Measurements from ENCODE around the gene UBE2G2.
A peak's percentile ranks its signal among the peaks of the same experiment; 100 is the strongest.

Gene UBE2G2

DNA sequence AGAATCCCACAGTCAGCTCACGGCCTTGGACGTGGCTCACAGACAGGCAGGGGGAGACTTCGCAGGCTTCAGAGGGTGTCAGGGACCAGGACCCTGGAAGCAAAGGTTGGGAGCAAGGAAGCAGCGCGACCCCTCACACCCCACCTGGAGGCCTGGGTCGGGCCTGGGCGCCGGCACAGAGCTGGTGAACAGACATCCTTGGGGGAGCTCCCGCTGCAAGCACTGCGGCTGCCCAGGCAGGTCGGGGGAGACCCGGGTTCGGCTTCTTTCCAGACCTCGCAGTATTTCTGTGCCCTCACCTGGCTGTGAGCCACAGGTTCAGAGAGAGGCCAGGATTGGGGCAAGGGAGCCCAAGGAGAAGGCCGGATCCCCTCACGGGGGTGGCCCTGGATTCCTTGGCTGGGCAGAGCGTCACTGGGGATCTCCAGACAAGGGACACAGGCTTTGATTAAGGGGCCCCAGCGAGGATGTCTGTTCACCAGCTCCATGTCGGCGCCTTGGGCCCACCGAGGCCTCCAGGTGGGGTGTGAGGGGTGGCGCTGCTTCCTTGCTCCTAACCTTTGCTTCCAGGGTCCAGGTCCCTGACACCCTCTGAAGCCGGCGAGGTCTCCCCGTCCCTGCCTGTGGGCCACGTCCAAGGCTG, 52.4 kb downstream of the UBE2G2 start:
- TF ChIP-seq, protein P1, sequence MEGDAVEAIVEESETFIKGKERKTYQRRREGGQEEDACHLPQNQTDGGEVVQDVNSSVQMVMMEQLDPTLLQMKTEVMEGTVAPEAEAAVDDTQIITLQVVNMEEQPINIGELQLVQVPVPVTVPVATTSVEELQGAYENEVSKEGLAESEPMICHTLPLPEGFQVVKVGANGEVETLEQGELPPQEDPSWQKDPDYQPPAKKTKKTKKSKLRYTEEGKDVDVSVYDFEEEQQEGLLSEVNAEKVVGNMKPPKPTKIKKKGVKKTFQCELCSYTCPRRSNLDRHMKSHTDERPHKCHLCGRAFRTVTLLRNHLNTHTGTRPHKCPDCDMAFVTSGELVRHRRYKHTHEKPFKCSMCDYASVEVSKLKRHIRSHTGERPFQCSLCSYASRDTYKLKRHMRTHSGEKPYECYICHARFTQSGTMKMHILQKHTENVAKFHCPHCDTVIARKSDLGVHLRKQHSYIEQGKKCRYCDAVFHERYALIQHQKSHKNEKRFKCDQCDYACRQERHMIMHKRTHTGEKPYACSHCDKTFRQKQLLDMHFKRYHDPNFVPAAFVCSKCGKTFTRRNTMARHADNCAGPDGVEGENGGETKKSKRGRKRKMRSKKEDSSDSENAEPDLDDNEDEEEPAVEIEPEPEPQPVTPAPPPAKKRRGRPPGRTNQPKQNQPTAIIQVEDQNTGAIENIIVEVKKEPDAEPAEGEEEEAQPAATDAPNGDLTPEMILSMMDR (conservative IDR thresholded peaks at IDR 0.05; ENCODE audit: low read depth, low read length) = no peak
- no peak overlapping the region for H3K4me3 ChIP-seq (ENCODE audit: low read length)
- DNase-seq (ENCODE audit: low read depth) = no peak

DNA sequence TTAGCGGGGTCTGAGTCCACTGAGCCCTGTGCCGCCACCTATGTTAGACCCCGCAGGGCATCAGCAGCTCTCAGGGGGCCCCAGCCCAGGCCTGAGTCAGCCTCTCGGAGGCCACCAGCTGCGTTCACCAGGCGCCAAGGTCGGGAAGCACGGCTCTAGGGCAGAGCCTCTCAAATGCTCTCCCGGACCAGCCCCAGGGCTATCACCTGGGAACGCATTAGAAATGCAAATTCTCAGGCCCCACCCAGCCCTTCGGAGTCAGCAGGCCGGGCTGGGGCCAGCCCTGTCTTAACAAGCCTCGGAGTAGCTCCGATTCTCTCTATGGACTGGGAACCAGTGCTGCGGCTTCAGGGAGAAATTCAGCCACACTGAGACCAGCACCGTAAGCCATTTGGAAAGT, 53.0 kb downstream of the UBE2G2 start:
- H3K4me3 ChIP-seq (ENCODE audit: low read length) = no peak overlapping the region
- no peak for DNase-seq (ENCODE audit: low read depth)

DNA sequence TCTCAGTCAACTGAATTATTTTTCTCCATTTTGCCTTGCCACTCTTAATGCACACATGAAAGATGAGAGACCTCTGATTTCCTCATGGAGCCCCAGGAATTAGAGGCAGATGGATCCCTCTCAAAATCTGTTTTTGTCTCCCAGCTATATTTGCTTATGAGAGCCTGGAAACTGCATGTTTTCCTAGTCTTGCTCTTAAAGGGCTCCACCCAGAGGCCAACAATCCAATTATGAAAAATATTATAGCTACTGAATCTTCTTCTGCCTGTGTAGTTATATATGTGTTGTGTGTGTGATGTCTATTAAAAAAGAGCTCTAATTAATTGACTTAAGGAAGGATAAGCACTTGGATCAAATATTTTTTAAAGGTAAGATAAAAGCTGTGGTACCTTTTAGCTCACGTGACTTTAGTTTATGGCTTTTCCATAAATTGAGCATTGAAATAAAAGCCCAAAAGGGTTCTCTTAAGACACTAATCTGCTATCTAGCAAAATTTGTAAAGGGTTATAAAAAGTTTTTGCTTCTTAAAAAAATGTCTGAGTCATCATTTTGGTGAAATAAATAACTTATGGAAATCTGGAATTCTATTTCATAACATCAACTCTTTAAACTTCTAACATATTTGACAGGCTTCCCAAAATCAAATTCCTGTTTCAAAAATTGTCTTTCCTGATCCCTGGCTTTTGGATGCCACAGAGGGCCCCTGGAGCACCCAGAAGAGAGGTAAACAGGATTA, 59.0 kb downstream of the UBE2G2 start:
- no peak for DNase-seq (ENCODE audit: low read depth)
- TF ChIP-seq, protein P1 (conservative IDR thresholded peaks at IDR 0.05; ENCODE audit: low read depth, low read length) = peak; percentile 29
- H3K4me3 ChIP-seq (ENCODE audit: low read length) = no peak overlapping the region

More for the DNA sequence above, 53.0 kb downstream of the UBE2G2 start:
- TF ChIP-seq, protein P1 (conservative IDR thresholded peaks at IDR 0.05; ENCODE audit: low read depth, low read length) = no peak

DNA sequence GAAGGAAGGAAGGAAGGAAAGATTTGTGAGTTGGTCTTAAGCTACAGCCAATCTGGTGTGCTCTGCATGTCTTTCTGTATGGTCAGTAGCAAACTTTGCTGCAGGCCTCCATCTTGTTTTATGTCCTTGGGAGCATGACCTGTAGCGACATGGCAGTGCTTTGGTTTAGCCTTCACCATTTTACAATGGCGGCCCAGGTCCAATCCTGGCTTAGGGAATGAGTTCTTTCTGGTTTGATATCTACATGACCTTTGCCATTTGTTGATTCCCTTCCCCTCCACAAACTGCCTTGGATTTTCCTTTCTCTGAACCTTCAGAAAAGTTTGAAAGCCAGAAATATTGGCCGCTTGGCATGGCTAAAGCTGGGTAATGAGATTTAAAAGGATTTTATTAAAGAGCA, 59.7 kb downstream of the UBE2G2 start:
- TF ChIP-seq, protein P1 (conservative IDR thresholded peaks at IDR 0.05; ENCODE audit: low read depth, low read length) = no peak
- H3K4me3 ChIP-seq (ENCODE audit: low read length) = no peak overlapping the region
- no peak for DNase-seq (ENCODE audit: low read depth)

DNA sequence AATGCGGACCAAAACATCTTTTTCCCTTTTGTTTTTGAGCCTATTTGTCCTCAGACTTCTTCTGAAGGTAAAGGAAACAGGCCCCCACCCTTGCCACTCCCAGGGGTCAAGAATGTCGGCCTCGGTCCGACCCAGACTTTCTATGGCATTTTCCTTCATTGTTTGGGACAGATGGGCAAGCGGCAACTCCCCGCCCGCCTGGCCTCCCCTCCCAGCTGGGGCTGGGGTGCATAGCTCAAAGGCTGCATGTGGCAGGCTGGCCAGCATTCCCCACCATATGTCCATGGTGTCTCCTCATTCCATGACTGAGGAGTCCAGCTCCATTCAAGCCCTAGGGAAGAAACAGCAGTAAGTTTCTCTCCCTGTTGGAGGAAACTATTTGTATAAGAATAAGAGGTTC, 60.9 kb downstream of the UBE2G2 start:
- H3K4me3 ChIP-seq (ENCODE audit: low read length) = no peak overlapping the region

DNA sequence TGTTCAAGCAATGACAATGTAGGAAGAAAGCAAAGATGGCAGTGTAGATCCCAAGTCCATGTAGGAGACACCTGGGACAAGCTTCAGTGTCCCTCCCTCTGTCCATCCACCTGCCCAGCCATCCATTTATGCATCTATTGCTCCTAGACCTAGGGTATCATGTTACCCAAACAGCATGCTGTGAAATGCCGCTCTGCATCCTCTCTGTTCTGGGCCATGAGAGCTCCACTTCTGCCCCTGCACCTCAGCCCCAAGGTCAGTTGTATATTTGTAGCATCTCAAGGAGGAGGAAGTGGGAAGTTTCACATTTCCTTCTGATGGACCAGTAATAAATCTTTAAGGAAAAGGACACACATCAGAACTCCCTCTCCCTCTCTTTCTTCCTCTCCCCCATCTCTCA, 62.3 kb downstream of the UBE2G2 start:
- no peak overlapping the region for H3K4me3 ChIP-seq (ENCODE audit: low read length)
- DNase-seq (ENCODE audit: low read depth) = no peak
- TF ChIP-seq, protein P1 (conservative IDR thresholded peaks at IDR 0.05; ENCODE audit: low read depth, low read length) = no peak

More for the DNA sequence above, 60.9 kb downstream of the UBE2G2 start:
- no peak for DNase-seq (ENCODE audit: low read depth)
- TF ChIP-seq, protein P1 (conservative IDR thresholded peaks at IDR 0.05; ENCODE audit: low read depth, low read length) = no peak

DNA sequence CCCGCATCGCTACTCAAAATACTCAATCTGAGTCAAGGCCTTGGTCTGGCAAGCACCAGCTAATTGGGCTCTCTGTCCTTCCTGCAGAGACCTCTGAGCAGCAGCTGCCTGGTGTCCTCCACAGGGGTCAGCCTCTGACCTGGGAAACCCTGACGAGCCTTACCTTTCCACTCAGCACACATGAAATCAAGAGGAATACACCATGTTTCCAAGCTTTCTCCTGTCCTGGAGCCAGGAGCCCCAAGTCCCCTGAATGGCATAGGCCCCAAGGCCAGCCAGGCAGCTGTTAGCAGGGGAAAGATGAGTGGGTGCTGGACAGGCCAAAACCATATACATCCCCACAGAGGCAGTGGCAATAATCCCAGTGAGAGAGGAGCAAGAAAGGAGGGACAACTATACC, 63.0 kb downstream of the UBE2G2 start:
- TF ChIP-seq, protein P1 (conservative IDR thresholded peaks at IDR 0.05; ENCODE audit: low read depth, low read length) = no peak
- DNase-seq (ENCODE audit: low read depth) = no peak
- no peak overlapping the region for H3K4me3 ChIP-seq (ENCODE audit: low read length)

Data from retinal pigment epithelial cell (primary cell).